GM18526 (cell line): Measurements from ENCODE around the gene TENM4.

Experiments
- POLR2A ChIP-seq: IDR thresholded peaks from 3 replicates; pipeline ENCODE4 v1.6.1; 2011; ENCODE audit not compliant: insufficient read length; ENCODE audit errors: extremely low read depth

The TENM4 gene

GRCh38 chr11:78902771-78903507 is 537.9 kb downstream of the TENM4 start:
- TF ChIP-seq POLR2A: no peak

- TF ChIP-seq POLR2A: no peak
These were observed 539.0 kb downstream of the TENM4 start for GRCh38 chr11:78901831-78902230.

GRCh38 chr11:78898266-78898775 is 542.5 kb downstream of the TENM4 start:
- no peak for TF ChIP-seq POLR2A

GRCh38 chr11:78893996-78894395 is 546.8 kb downstream of the TENM4 start:
- no peak for TF ChIP-seq POLR2A

- no peak for TF ChIP-seq POLR2A
These were observed 551.1 kb downstream of the TENM4 start for GRCh38 chr11:78889698-78890097.

GRCh38 chr11:78886616-78887015 is 554.2 kb downstream of the TENM4 start:
- no peak for TF ChIP-seq POLR2A

- TF ChIP-seq POLR2A: no peak
These were observed 556.1 kb downstream of the TENM4 start for GRCh38 chr11:78884761-78885160.

GRCh38 chr11:78883506-78883905 is 557.3 kb downstream of the TENM4 start:
- TF ChIP-seq POLR2A: no peak

- no peak for TF ChIP-seq POLR2A
These were observed 562.2 kb downstream of the TENM4 start for GRCh38 chr11:78878631-78879030.

GRCh38 chr11:78876676-78877075 is 564.2 kb downstream of the TENM4 start:
- no peak for TF ChIP-seq POLR2A

- TF ChIP-seq POLR2A: no peak
These were observed 570.2 kb downstream of the TENM4 start for GRCh38 chr11:78870655-78871054.

GRCh38 chr11:78869293-78869692 is 571.5 kb downstream of the TENM4 start:
- TF ChIP-seq POLR2A: no peak

- TF ChIP-seq POLR2A: no peak
These were observed 572.3 kb downstream of the TENM4 start for GRCh38 chr11:78868563-78868962.

- TF ChIP-seq POLR2A: no peak
These were observed 580.0 kb downstream of the TENM4 start for GRCh38 chr11:78860720-78861422.

- no peak for TF ChIP-seq POLR2A
These were observed 583.1 kb downstream of the TENM4 start for GRCh38 chr11:78857688-78858087.

GRCh38 chr11:78856211-78856610 is 584.6 kb downstream of the TENM4 start:
- no peak for TF ChIP-seq POLR2A
